NCI-H2227 (cell line): Measurements from ENCODE around the gene RAB3B.
"Not testable (repeated sequence)": the region's sequence is repeated elsewhere in the genome, so short reads cannot be mapped to it uniquely, and the experiment has no call there.

ENCODE experiments used
- DNase-seq: peaks from one replicate; lab custom pipeline; 2025; ENCODE audit not compliant: unreplicated experiment; lab: John Stamatoyannopoulos, UW

RAB3B gene

GRCh38 chr1:51989582-51990477, 670 bp downstream of the RAB3B start:
- no peak for DNase-seq

DNA sequence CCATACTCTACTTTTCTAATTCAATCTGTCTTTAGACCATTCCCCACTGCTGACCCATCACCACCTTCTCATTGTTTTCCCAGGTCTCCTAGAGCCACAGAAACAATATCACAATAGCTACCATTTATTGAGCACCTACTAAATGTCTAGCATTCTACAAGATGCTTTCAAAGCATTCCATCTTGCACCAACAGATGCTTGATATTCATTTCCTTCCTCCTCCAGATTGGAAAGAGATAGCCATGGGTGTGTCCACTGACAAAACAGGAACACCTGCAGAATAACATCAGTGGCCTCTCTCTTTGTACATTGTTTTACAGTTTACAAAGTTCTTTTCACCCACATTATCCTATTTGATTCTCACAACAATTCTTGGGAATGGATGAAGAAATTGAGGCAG, 2.2 kb downstream of the RAB3B start:
- no peak for DNase-seq

- no peak for DNase-seq
These were observed 3.8 kb downstream of the RAB3B start for GRCh38 chr1:51986718-51987117.

DNA sequence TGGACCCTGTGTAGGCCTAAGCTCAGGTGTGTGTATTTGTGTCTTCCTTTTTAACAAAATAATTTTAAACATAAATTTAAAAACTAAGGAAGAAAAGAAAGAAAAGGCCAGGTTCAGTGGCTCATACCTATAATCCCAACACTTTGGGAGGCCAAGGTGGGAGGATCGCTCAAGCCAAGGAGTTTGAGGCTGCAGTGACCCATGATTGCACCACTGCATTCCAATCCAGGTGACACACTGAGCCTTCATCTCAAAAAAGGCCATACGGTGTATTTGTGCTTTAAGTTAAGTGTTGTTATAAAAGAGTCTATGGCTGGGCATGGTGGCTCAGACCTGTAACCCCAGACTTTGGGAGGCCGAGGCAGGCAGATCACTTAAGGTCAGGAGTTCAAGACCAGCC, 8.3 kb downstream of the RAB3B start:
- DNase-seq, result no peak

- no peak for DNase-seq
These were observed 8.9 kb downstream of the RAB3B start for GRCh38 chr1:51981555-51981954.

GRCh38 chr1:51978099-51978498, 12.4 kb downstream of the RAB3B start:
- DNase-seq, result no peak

- no peak for DNase-seq
These were observed 13.5 kb downstream of the RAB3B start for GRCh38 chr1:51976846-51977602.

DNA sequence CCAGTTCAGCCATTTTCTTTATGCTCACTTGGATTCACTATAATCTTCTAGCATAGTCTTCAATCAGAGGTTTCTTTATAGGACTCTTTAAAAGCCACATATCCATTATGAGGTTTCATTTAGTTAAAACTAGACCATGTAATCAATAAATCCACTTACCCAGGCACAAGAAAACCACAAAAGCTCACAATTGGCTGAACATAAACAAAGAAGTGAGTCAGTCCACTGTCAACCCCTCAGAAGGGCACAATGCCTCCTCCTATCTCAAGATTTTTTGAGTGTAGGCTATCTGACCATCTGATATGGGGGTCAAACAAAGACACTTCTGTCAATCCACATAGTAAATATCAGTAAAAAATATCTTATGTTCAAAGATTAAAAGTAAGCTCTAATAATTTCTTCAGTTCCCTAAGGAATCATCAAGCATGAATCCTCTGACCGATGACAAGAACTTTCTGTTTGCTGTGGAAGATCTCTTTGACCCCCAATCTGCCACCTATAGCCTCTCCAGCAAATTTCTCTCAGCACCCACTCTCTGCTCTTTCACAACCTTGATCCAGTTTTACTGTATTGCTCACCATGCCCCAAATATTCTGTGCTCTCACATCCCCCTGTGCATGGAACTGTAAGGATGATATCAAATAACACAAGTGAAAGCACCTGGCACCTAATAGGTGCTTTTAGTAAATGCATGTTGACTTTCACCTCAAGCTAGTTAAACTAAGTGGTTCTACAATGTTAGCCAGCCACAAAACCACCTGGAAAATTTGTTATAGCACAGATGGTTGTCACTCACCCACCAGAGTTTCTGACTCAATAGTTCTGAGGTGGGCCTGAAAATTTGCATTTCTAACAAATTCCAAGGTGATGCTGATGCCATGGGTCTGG, 16.7 kb downstream of the RAB3B start:
- DNase-seq, result no peak

DNA sequence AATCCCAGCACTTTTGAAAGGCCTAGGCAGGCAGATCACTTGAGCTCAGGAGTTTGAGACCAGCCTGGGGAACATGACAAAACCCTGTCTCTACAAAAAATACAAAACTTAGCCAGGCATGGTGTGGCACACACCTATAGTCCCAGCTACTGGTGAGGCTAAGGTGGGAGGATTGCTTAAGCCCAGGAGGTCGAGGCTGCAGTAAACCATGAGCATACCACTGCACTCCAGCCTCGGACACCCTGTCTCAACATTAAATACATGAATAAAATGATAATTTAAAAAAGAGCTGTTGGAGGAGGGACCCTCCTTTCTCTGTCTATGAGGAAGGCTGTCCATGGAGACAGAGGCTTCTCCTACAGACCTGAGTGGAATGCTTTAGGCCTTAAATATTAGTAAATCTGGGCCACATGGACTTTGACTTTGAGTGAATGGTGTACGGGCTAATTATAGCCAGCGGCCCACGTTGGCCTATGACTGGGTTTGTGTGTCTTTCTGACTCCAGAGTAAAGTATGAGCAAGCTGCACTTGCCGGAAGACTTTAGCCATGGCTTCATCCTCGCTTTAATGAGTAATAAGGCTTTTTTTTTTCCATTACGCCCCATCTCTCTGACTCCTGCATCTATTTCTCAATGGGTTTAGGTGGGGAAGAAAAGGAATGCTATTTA, 21.3 kb downstream of the RAB3B start:
- no peak for DNase-seq

DNA sequence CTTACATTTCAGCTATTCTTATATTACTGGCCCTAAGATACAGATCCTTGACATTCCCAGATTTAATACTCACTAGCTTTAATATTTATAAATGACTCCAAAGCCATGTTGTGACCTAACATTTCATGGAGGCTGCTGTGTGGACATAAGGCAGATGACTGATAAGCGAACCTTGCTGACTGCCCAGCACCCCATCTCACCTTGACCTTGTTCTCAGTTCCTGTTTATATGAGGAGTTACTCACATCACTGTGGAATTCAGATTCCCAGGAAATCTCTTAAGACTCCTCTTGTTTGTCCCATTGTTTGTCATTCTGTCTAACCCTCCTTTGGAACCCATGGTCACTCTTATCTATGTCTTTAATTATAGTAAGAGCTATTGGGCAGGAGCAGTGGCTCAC, 21.9 kb downstream of the RAB3B start:
- DNase-seq, result no peak

DNA sequence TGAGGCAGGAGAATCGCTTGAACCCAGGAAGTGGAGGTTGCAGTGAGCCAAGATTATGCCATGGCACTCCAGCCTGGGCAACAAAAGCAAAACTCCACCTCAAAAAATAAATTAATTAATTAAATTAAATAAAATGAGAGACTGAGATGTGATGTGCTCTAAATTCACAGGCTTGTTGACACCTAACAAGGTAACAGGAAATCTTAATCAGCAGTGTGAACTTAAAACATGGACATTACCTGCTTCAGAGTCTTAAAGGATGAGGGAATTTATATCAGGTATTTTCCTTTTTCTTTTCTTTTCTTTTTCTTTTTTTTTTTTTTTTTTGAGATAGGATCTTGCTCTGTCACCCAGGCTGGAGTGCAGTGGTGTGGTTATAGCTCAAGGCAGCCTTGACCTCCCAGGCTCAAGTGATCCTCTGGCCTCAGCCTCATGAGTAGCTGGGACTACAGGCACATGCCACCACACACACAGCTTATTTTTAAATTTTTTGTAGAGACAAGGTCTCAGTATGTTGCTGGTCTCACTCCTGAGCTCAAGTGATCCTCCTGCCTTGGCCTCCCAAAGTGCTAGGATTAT, 23.2 kb downstream of the RAB3B start:
- not testable (repeated sequence) for DNase-seq

GRCh38 chr1:51966559-51966958, 23.9 kb downstream of the RAB3B start:
- no peak for DNase-seq

DNA sequence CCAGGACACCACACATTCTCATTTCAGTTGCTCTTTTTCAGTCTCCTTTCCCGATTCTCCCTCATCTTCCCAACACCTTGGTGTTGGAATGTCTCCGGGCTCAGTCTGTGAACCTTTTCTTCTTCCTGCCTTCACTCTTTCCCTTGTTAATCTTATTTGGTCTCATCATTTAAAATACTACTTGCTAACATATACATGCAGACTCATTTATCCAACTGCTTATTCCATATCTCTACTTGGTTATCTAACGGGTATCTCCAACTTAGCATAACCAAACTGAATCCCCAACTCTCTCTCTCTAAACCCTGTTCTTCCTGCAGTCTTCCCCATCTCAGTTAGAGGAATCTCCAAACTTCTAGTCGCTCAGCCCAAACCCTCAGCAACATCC, 26.2 kb downstream of the RAB3B start:
- no peak for DNase-seq

DNA sequence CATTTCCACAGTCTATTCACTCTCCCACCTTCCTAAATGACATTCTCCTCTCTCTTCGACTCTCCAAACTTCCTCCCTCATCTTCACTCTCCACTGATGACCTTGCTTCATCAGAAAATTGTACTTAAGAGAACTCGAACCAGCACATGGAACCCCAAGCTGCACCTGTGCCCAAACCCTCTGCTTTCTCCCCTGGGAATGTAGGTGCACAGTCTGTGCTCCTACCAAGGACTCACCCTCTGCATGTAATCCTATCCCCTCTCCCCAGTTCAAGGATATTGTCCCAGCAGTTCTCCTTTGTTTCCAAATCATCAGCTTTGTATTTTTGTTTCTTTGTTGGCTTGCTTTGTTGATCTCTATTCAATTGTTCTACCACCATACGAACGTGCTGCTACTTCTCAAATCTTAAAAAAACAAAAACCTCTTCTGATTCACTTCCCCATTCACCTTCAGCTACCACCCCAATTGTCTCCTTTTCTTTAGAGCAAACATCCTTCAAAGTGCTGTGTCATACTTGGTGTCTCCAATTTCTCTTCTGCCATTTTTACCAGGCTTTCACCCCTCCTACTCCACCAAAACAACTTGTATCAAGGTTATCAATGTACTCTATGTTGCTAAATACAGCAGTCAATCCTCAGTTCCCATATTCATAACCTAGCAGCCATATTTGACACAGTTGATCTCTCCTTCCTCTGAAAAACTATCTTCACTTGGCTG, 26.8 kb downstream of the RAB3B start:
- no peak for DNase-seq

DNA sequence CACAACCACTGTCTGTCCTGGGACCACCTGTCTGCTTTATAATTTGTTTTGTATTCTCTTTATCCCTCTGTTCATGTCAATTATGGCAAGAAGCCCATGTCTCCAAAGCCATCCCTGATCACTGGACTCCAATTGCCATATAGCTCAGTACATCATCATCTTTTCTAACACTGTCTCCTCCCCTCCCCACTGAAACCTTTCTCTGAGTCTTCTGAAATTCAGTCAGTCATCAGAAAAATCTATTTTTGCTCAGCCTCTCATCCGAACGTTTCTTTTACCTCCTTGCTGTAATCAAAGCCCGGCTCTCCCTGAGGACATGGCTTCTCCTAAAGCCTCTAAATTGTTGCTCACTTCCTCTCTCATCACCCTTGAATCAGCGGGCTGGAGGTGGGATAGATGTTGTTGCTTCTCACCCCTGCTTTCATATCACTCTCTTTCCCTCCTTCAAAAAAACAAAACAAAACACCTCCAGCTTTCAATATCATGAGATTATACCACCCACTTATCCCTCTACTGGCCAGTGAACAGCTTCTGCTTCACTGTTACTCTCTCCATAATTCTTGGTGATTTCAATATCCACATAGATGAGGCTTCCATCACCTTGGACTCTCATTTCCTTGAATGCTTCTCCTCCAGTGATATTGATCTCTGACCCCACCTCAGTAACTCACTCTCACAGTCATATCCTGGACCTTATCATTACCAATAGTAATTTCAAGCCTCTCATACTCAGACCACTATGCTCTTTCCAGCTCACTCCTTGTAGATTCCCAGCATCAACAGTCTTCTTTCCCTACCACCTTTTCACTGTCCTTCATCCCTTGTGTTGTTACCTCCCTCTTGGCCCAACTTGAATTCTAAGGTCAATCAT, 27.8 kb downstream of the RAB3B start:
- peak; percentile 14 for DNase-seq

- DNase-seq, result no peak
These were observed 28.5 kb downstream of the RAB3B start for GRCh38 chr1:51961954-51962353.

- DNase-seq, result no peak
These were observed 29.3 kb downstream of the RAB3B start for GRCh38 chr1:51961231-51961630.

- no peak for DNase-seq
These were observed 30.2 kb downstream of the RAB3B start for GRCh38 chr1:51960262-51960661.

- DNase-seq, result no peak
These were observed 31.7 kb downstream of the RAB3B start for GRCh38 chr1:51958824-51959223.
